Inflammatory macrophage treated with lipopolysaccharide for 4 hours (primary cell): Measurements from ENCODE around the gene BCAR3.
"Not testable (repeated sequence)": the region's sequence is repeated elsewhere in the genome, so short reads cannot be mapped to it uniquely, and the experiment has no call there.

Experiments
- DNase-seq: peaks from one replicate; pipeline ENCODE4 v3.0.0-alpha.2; 2020

Gene BCAR3

DNA sequence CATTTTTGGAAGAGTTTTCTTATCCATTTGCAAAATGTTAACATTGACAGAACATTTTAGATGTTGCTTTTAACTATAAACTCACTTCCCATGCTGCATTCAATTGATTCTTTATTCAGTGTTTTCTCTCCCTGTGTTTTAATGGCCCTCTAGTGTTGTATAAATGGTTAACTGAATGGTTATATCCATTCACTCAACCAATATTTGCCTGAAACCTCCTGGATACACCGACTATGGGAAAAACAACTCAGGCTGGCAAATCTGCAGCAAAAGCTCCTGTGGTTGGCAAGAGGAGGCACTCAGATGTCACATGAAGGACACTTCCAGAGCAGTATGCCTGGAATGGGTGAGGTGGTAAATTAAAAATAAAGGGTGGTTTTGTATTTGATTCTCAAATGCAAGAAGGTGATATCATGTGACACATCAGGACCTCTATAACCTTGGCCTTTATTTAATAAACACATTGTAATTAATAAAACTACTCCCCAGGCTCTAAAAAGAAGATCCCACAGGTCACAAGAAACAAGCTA, 107.6 kb downstream of the BCAR3 start:
- no peak for DNase-seq

- DNase-seq = no peak
Observed at GRCh38 chr1:93571623-93572310, 109.9 kb downstream of the BCAR3 start.

DNA sequence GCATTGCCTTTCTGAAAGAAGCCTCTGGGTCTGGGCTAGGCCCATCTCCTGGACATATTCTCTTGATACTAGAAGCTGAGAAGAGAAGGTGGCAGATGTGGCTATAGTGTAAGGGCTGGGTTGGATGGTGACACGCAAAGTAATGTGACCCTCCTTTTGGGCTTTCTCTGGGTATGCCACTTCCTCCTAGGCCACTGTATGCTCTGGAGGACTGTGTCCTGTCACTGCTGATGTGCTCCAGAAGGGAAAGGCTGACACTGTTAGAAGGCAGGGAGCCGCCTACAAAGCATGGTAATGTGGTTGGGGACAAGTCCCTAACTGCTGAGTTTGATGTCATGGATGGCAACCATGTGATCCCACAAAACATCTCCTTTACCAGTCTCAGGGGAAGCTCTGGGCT, 112.1 kb downstream of the BCAR3 start:
- peak; percentile 67 for DNase-seq

DNA sequence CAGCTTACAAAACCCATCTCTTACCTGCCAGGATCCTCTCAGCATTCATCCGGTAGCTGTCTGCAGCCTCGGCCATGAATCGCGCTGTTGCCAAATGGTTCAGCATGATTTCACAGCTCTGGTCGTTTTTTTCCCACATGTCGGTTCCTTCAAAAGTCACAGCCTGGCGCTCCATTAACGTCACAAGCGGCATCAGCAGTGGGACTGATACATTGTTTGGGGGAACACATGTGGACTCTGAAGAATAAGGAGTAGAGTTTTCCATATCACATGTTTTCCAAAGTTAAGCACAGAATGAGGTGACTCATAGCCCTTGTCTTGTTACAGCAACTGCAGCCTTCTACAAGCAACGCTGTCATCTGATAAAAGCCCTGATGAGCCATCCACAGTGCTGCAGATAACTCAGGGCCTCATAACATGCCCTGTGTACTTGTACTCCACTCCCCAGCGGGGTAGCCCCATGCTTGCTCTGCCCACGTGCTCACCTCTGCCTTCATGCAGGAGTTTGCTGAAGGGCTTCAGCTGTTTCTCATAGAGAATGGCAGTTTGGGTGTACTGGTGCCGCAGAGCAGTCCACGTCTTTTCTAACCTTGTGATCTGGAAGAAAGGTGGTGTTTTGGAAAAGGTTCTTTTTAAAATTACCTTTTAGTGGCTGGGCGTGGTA, 114.2 kb downstream of the BCAR3 start:
- DNase-seq = peak; percentile 52

DNA sequence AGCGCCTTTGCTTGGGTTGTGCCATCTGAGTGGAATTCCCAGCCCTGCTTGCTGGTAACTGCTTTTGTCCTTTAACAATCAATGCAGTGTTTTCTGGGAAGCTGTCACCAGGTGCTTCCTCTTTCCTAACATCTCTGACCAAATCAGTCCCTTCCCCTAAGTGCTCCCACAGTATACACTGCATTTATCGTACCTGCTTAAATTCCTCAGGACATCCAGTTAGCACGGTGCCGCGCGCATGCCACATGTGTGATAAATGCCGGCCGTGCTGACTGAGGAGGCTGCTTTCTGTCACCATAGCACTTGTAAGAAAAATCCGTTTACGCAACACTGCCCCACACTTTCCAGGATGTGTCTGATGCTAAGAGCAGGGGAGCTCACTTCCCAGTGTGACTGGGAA, 115.4 kb downstream of the BCAR3 start:
- DNase-seq = no peak

DNA sequence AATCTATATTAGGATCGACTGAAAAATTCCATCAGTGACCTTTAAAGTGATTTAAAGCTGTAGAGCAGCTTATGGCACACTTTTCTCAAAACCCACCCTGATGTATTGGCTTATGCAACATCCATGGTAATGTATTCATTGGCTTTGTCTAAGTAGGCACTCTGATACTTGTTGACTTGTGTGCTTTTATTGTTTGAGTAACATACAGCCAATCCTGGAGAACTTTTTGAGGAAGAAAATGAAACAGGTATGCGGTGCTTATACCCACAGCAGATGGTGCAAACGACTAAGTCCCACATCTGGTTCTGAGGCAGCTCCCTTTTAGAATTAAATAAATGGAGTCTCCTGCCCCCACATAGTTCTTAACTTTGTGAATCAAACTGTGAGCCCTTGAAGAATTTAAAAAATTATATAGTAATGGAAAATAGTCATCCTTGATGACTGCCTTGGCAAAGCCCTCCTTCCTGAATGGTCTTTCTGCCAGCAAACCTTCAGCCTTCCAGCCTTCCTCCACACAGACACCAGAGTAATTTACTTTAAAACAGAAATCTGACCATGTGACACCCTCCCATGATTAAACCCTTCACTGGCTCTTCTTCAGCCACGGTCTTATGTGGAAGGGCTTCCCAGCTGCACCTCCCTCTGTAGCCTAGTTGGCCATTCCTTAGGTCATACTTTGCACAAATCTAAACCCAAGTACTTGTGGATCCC, 116.0 kb downstream of the BCAR3 start:
- DNase-seq = no peak

GRCh38 chr1:93559695-93560094, 121.9 kb downstream of the BCAR3 start:
- DNase-seq = no peak

DNA sequence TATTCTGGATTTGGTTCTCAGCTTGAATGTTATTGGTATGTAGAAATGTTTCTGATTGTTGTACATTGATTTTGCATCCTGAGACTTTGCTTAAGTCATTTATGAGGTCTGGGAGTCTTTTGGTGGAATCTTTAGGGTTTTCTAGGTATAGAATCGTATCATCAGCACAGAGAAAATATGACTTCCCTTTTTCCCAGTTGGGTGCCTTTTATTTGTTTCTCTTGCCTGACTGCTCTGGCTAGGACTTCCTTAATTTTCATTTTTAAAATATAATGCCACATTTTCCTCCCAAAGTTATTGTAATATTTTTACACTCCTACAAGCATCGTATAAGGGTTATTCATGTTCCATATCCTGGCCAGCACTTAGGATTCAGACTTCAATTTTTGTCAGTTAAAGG, 122.6 kb downstream of the BCAR3 start:
- peak; percentile 21 for DNase-seq

- DNase-seq = no peak
Observed at GRCh38 chr1:93556291-93556690, 125.3 kb downstream of the BCAR3 start.

GRCh38 chr1:93554883-93555872, 126.5 kb downstream of the BCAR3 start:
- no peak for DNase-seq

DNA sequence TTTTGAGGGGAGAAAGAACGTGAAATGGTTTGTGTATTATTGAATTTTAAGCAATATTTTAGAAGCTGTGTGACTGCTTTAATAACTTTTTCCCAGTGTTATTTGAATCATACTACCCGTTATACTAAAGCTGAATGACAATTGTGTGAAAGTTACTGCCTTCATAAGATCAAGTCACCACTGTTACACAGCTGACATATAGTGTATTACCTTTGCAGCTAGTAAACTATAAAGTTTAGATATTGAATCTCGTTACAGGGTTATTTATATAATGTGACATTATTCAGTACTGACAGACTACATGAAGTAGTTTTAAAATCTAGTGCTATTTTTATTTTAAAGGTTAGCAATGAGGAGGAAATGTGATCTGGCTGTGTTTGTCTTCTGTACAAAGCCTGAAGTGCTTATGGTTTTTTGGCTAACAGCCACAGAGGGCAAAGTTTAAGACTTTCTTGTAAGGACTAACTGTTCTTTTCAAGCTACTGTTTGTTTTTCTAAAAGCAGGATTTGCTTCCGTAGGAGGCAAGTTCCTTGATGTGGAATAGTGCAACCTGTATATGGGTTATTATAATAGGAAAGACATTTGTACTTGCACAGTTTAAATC, 127.6 kb downstream of the BCAR3 start:
- not testable (repeated sequence) for DNase-seq

GRCh38 chr1:93552741-93553455, 128.7 kb downstream of the BCAR3 start:
- peak; percentile 36 for DNase-seq

- peak; percentile 17 for DNase-seq
Observed at GRCh38 chr1:93549811-93550210, 131.8 kb downstream of the BCAR3 start.

GRCh38 chr1:93549131-93549530, 132.5 kb downstream of the BCAR3 start:
- DNase-seq = peak; percentile 40

DNA sequence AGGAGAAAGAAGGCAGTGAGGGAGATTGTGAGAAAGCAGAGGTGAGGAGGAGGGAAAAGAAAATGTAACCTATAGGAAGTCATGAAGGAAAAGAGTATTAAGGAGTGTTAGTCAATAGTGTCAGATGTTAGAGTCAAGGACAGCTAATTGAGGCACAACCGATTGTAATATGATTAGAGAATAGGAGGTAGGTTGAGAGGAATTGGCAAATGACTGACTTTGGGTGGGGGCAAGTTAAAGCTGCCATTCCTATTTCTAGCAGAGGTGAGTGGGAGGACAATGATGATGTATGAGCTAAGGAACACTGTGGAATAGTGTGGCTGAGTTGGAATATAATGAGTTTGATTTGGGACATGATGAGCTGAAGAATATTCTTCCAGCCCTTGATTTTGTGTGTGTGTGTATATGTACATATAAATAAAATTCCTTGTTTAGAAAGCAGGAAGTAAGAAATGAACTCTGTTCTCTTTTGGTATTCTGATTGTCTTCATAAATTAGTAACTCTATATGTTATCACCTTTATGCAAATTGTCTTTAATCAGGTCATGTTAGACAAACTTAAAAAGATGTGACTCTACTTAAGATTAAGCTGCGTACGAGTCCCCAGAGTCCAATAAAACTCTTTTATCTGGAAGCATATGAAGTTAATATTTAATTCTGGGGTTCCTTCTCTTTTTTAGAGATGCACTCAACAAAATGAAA, 135.3 kb downstream of the BCAR3 start:
- DNase-seq = no peak

DNA sequence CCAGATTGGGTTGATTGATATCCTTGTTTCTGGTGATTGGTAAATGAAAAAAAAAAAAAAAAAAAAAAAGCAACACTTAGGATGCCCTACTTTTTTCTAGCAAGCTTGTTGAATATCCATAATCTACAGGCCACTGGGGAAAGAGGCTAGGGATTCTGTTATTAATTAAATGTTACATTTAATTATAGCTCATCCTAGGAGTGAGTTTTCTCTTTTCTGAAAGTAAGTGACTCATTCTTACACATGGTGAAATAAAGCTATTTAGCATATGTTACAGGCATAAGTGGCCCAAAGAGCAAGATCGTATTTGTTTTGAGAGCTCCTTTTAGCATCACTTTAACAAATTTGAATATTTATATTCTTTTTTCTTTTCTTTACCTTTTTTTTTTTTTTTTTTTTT, 139.2 kb downstream of the BCAR3 start:
- DNase-seq = no peak

DNA sequence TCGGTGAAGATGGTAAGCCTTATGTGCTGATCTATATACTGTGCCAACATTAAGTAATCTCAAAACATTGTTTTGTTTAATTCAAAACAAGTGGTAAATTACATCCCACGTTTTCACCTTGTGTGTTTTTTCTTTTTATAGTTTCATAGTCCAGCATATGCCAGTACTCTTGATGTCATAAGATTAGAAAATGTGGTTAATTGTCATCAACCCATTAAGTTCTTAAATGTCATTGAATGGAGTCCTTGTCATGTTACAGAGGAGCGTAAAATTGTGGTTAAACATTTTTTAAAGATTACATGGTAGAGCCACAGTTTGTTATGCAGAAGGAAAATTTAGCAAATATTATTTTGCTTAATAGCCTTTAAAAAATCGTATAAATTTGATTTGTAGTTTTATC, 140.6 kb downstream of the BCAR3 start:
- DNase-seq = no peak

- DNase-seq = no peak
Observed at GRCh38 chr1:93537924-93538323, 143.7 kb downstream of the BCAR3 start.

DNA sequence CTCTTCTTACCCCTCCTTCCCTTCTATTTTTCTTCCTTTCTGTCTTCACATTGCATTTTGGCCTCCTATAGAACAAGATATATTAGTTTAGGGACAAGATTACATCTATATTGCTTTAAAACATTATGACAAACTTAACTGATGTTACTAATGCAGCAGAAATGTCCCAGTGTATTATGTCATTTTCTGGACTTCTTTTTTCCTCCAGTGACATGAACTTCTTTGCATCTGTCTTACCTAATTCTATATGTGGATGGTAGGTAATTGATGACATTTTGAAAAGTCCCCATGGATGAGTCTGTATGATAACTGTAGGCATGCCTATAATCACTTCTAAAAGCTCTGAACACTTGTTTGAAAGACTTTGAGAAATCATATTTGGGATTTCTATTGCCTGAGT, 144.2 kb downstream of the BCAR3 start:
- DNase-seq = peak; percentile 6

DNA sequence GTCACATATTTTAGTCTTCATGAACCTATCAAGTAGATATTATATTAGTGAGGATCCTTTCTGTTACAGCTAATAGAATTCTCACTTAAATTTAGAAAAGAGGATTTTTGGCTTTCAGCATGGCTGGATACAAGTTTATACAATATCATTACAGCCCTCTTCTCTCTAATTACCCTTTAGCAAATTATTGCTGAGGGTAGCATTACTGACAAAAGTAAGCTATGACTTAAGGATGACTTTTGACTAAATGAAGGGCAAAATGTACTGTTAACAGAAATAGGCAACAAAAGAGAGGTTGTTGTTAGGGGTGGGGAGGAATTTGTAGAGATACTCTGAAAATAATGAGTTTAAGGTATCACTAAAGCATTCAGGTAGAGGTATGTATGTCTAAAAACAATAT, 148.0 kb downstream of the BCAR3 start:
- DNase-seq = no peak
